Measurements from ENCODE around the gene STRN3.
"Not testable (repeated sequence)": the region's sequence is repeated elsewhere in the genome, so short reads cannot be mapped to it uniquely, and the experiment has no call there.

Gene STRN3

DNA sequence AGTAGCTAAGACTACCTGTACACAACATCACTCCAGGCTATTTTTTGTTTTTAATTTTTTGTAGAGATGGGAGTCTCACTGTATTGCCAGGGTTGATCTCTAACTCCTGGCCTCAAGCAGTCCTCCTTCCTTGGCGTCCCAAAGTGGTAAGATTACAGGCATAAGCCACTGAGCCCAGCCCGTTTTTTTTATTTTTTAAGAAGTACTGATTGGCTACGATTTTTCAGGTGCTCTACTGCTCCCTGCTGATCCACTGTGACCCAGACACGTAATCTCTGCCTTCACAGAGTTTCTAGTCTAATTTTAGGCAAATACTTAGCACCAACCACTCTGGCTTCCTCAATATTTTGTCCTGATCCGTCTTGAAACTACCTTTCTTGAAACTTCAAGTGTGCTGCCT lies 4.3 kb upstream of the STRN3 start:
- no peak for DNase-seq

DNA sequence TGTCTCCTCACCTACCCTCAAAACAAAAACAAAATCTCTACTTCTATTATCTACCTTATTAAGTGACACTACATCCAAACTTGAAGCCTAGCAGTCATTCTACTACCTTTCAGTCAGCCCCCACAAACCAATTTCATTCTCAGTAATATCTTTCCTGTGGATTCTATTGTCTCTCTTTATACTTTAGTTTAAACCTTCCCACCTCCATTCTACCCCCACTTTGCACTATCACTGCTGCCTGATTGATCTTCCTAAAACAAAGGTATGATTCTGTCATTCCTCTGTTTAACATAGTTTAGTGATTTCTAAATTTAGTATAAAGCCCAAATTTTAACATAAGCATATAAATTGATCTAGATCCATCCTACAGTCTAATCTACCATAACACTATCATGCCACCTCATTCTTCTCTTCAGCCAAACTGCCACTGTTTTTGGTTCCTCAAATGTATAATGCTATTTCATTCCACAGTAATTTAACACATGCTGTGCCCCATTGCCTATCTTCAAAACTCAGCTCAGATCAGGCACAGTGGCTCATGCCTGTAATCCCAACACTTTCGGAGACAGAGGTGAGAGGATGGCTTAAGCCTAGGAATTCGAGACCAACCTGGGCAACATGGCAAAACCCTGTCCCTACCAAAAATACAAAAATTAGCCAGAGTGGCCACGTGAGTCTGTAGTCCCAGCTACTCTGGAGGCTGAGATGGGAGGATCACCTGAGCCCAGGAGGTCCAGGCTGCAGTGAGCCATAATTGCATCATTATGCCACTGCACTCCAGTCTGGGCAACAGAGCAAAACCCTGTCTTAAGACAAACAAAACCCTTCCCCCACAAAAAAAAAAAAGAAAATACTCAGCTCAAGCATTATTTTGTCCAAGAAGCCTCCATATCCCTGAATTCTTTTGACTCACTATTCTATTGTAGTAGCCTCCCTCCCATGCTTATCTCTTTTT lies 3.1 kb upstream of the STRN3 start:
- no peak for DNase-seq

DNA sequence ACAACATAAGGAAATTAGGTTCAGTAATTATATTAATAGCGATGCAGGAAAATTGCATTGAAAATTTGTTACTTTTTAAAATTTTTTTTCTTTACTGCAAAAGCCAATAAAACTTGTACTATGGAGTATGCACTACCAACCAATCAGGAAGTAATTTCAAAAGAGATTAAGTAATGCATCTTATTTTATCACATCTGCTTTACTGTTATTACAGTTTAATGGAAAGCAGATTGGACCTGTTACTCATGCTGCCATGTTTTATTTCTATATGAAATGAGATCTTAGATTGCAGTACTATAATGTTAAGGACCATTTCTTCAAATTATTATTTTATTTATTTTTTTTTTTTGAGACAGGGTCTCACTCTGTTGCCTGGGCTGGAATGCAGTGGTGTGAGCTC lies 1.7 kb upstream of the STRN3 start:
- no peak for DNase-seq

DNA sequence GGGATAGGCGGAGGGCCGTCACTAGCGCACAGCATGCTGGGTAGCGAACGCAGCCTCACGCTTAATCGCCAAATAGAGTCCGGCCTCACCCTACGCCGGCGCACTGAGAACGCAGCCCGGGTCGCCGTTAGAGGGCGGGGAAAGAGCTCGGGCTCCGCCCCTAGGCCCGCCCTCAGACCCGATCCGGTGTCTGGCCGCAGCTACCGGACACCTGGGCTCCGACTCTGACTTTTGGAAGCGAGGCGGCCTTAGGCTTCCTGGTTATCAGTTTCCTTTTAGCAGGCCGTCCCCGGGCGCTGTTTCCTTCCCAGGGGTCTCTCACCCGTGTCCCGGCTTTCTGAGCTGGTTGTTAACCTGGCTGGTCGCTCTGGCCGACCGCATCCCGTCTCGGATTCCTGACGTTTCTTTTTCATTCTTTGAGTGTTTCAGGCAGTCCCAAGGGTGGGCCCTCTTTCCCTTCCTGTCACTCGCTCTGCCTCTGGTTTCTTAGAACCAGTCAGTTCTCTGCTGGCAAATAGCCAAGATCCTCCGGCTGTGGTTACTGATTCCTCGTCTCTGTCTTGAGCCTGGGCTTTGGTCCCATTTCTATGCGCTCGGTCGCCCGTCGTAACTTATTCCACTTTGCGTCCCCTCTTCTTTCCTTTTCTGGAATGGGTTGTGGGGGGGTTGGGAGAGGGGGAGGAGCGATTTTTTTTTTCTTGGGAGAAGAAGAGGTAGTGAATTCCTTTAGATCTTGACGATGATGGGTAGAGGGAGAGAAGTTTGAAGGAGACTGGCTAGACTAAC lies 464 bp upstream of the STRN3 start:
- peak; percentile 92 for DNase-seq

DNA sequence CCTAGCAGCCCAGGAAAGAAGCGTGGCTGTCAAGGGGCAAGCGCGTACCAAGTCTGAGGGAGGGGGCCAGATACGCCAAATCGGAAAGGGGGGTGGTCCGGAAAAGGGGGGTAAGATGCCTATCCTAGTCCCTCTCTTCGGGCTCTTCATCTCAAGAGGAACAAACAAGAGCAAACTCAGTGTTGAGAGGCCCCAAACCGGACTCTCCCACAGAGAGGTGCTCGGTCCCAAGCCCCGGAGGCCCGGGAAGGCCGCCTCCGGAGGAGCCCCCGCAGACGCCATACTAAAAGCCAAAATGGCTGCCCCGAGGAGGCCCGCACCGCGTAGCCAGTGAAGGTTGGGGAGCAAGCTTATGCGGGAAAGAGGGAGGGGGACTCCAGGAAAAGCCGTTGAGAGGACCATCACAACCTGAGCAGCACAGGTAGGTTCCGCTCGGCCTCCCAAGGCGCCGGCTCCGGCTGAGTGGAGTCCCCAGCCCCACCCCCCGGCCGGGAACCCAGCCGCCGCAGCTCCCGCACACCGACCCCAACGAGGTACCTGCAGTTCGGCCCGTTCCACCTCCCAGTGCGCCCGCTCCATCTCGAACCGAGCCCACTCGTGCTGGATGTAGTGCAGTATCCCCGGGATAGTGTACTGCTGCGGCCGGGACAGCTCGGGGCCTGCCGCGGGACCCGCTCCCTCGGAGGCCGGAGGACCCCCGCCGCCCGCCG lies 657 bp downstream of the STRN3 start, which contains the start of gene AP4S1:
Gene AP4S1 (plus strand): TSS at position 283 of the 710 bp plus-strand sequence. CDS start 40,548 bp downstream, outside the sequence.
- DNase-seq = no peak

DNA sequence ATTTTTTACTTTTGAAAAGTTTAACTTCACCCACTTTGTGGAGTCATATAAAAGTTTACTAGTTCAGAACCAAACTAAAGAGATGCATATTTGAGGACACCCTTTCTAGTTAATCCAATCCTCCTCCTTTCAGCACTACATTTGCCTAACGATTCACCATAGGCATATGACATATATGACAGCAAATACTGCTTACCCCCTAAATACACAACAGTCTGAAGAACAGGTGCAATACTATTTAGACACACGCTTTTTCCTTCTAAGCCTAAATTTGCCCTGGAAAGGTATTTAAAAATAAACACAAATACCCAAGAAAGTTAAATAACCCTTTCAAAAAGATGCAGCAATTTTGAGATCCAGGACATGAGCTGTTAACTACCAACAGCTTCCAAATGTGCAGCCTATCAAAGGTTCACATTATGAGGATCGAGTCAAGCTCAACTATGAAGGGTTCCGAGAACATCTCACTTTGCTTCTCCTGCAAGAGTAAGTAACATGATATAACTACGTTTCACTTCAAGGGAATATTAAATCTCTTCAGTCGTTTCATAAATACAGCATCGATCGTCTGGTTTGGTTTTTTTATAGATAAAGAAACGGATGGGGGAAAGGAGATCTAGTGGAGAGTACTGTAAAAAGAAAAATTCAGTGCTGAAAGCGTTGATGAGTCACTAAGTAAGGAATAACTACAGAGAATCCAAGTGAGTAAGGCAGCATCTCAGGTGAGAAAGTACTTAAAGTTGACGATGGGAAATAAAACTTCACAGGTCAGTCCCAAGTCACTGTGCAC lies 1.4 kb downstream of the STRN3 start:
- no peak for DNase-seq

DNA sequence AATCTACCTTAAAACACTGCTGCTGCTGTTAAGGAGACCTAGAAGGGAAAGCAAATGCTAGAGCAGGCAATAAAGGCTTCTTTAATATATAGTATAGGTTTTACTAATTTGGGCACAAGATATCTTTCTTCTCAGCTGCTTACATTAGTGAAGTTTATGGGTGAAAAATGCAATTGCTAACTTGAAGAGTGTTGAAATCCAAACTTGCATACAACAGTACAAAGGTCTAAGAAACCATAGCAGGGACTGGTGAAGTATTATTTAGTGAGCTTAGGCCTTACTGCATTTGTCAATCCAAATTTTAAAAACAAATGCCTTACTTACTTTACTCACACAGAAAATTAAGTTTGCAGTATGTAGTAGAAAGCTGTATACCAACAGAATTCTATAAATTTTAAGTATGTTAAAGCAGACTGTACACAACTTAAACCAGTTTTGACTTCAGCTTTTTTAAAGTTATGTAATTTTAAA lies 2.1 kb downstream of the STRN3 start:
- DNase-seq = no peak

DNA sequence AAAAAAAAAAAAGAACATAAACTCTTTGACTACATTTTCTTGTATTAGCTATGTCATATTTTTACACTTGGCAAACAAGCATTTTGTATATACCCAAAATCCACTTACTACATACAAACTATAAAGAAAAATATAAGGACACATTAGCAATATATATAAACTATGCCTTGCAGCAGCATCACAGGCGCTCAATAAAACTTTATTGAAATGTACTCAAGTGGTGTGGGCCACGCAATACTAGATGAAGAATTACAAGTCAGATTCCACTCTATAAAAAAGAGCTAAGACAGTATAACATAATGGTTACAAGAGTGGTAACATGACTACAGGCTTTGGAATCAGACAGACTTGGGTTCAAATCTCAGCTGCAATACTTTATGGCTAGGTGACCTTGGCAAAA lies 3.8 kb downstream of the STRN3 start:
- DNase-seq = no peak

DNA sequence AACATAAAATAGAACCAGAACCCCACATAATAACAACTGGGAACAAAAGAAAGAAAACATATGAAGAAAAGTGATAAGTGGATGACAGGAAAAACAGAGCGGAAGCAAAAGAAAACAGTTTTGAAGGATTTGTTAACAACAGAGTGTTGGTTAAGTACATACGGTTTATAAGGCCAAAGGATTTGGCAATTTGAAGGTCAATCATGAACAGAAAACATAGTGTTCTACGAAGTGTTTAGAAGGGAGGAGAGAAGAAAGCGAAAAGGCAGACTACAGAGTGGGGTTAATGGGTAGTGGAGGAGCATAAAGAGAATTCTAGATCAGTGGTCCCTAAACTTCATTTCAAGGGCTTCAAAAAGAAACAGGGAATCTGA lies 4.6 kb downstream of the STRN3 start:
- DNase-seq = no peak

DNA sequence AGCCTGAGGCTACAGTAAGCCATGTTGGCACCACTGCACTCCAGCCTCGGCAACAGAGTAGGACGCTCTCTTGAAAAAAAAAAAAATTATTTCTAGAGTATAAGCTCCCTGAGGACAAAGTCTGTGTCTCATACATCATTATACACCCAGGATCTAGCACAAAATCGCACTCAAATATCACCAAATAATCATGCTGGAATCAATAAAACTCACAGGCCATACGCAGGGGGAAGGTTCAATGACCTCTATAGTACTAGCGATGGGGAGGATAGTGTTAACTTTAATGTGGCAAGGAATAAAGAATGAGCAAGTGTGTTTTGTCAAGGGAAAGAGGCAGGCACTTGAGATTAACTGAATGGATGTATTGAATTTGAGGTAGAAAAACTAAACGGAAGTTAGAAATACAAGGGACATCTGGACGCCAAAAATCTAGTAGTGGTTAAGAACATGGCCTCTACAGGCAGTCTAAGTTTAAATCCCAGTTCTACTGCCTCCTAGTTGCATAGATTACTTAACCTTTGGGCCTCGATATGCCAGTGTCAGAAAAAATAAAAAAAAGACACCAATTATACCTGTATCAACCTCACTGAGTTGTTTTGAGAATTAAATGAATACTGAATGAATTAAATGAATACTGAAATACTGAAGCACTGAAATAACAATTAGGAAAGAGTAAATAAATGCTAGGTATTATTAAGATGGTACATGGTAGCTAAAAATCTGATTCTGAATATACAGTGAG lies 5.2 kb downstream of the STRN3 start:
- no peak for DNase-seq

DNA sequence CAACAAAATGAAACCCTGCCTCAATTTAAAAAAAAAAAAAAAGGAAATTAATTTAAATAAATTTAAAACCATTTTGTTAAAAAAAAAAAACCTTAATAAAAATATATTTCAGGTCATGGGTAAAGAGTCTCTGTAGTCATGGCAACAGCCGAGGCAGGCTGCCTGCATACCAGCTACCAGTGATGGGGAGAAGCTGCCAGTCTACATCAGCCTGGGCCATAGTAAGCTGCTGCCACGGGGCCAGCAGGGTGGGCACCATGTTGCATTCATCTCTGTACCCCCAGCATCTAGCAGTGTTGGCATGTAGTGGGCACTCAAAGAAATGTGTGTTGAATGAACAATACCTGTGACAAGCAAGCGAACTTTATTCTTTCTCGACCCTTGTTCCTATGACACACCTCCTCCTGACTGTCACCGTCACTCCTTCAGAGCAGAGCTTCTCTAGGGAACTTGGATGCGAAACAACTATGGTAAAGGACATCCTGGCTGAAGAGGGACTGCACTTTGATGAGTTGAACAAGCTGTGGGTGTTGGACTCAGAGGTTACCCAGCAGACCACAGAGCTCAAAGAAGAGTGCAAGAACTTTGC lies 8.0 kb downstream of the STRN3 start:
- DNase-seq = no peak

DNA sequence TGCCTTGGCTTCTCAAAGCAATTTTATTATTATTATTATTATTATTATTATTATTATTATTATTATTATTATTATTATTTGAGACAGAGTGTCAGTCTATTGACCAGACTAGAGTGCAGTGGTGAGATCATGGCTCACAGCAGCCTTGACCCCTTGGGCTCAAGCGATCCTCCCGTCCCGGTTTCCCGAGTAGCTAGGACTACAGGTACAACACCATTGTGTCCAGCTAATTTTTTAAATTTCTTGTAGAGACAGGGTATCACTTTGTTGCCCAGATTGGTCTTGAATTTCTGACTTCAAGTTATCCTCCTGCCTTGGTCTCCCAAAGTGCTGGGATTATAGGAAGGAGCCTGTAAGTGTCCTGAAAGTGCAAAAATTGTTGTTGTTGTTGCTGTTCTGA lies 12.3 kb downstream of the STRN3 start:
- no peak for DNase-seq

DNA sequence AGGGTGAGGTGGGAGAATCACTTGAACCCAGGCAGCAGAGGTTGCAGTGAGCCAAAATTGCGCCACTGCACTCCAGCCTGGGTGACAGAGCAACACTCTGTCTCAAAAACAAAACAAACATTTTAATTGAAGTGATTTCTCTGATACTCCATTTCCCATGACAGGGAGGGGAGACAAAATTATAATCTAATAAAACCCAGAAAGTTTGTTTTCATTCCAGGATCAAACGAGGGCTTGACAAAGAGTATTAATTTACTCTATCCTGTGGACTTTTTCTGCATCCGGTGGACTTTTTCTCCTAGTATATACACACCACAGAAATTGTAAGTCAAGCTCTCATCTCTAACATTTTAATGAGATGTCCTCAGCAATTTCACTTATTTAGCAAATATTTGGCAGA lies 15.2 kb downstream of the STRN3 start:
- DNase-seq = no peak

DNA sequence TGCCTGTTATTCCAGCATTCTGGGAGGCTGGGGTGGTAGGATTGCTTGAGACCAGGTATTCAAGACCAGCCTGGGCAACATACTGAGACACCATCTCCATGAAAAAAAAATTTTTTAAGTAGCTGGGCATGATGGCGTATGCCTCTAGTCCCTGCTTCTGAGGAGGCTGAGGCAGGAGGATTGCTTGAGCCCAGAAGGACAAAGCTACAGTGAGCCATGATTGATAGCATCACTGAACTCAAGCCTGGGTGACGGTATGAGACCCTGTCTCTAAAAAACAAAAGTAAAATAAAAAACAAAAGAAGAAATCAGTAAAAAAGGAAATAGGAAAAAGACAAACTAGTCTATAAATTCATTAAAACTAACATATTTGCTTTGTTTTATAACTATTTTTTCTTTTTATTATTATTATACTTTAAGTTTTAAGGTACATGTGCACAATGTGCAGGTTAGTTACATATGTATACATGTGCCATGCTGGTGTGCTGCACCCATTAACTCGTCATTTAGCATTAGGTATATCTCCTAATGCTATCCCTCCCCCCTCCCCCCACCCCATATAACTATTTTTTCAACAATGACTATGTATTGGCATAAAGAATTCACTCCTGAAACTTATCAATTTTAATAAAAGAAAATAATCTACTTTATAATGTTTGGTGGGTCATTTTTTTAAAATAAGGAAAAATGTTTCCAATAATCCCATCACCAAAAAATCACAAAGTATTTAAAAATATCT lies 16.2 kb downstream of the STRN3 start:
- no peak for DNase-seq

DNA sequence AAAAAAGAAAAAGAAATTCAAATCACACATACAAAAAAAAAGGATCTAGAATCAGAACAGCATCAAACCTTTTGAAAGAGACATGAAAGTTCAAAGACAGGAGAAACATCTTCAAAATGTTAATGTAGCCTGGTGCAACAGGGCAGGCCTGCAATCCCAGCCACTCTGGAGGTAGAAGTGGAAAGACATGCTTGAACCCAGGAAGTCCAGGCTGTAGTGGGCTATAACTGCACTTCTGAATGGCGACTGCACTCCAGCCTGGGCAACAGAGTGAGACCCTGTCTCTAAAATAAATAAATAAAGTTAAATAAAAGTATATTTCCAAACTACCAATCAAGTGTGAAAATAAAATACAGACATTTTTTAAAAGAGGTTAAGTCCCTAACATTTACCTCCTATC lies 19.5 kb downstream of the STRN3 start:
- no peak for DNase-seq

DNA sequence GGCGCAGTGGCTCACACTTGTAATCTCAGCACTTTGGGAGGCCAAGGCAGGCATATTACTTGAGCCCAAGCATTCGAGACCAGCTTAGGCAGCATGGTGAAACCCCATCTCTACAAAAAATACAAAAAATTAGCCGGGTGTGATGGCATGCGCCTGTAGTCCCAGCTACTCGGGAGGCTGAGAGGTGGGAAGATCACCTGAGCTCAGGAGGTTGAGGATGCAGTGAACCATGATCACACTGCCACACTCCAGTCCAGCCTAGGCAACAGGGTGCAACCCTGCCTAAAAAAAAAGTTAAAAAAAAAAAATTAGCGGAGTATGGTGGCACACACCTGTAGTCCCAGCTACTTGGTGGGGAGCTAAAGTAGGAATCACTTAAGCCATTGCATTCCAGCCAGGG lies 22.2 kb downstream of the STRN3 start:
- DNase-seq = not testable (repeated sequence)

DNA sequence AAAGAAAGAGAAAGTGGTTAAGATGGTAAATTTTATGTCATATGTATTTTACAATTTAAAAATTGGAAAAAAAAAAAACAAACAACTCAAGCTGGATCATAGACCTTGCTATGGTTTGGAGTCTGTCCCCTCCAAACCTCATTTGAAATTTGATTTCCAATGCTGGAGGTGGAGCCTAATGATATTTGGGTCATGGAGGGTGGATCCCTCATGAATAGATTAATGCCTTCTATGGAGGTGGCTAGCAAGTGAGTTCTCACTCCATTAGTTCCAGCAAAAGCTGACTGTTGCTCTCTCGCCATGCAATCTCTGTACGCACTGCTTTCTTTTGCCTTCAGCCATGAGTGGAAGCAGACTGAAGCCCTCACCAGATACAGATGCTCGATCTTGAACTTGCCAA lies 22.9 kb downstream of the STRN3 start:
- no peak for DNase-seq

DNA sequence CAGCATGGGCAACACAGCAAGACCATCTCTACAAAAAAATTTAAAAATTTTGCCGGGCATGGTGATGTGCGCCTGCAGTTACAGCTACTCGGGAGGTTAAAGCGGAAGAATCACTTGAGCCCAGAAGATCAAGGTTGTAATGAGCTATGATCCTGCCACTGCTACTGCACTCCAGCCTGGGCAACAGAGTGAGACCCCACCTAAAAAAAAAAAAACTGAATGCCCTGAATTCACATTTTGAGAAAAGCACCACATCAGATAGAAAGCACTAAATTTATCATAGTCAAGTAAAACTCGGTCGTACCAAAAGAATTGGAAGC lies 24.9 kb downstream of the STRN3 start:
- no peak for DNase-seq

DNA sequence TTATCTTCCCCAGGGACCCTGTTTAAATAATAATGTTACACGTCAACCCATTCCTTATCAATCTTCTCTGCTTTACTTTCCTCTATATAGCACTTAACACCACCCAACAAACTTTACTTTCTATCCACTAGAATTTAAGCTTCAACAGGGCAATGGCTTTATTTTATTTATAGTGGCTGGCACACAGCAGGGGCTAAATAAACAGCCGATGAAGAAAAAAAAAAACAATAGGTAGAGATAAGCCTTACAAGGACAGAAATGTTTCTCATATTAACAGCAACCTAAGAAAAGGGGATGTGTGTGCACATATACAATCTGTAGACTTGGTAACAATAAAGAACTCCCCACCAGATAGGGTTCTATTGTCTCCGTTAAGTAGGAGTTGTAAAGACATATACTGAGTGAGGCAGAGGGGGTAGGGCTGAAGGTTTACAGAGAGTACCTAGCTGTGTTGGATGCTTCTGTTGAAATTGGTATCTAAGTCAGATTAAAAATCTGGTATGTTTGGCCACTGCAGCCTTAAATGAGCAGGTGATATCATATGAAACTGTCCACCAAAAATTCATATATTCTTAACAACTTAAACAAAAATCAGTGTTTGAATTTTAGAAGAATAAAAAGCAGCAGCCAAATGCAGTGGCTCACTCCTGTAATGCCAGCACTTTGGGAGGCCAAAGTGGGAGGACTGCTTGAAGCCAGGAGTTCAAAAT lies 25.4 kb downstream of the STRN3 start:
- no peak for DNase-seq
